Left colon (tissue), 2 donors: ENCODE results near the gene RASSF1. TPM values are rescaled to one million over a fixed set of nuclear protein-coding genes. Genes with fewer than 3 reads are reported as not detected.
A peak's percentile ranks its signal among the peaks of the same experiment; 100 is the strongest.

Experiments
- ATAC-seq: fragments of 200-7000 bp; cut with Tn5 transposase; one replicate; pipeline ENCODE4 v1.9.1; 2020; ENCODE audit warnings: mild to moderate bottlenecking, moderate library complexity
- DNase-seq, 2 donors: peaks; one replicate each; pipeline ENCODE4 v3.0.0-alpha.2; 2020
- intact Hi-C, 2 donors: fragments of 100-400 bp; cut with DNase I in 1 of 2; cut with micrococcal nuclease in 1 of 2; formaldehyde crosslinking; loops; one replicate each; pipeline versions ENCODE4 v1.11.2 to v1.14.0; 2022; cut with DNase I, micrococcal nuclease
- total RNA-seq, 2 donors: library from RNA; stranded (reverse); fragmentation: NEBNext Ultra II Directional; extraction: Animal tissue kit (Norgen Biotek cat#: 25700); gene quantifications; one replicate each; pipeline ENCODE4 v1.2.1, GENCODE V29; 2021
- donor health status: DM: no; HTN: no; CAD: no.
- donor health status: DM: yes; HTN: yes; CAD: no.

The RASSF1 gene
- total RNA-seq, 2 donors from 2014 or later, result 14.5 to 15.0 TPM

GRCh38 chr3:50333744-50334328, 6.8 kb downstream of the RASSF1 start:
- no peak for DNase-seq
- no peak for ATAC-seq
- intact Hi-C loops, result no loop called here

GRCh38 chr3:50331364-50331907, 9.2 kb downstream of the RASSF1 start:
- DNase-seq (no peak), ATAC-seq (no peak)
- intact Hi-C loops, result no loop called here

- DNase-seq (peak in 1 of 2 donors; percentile 24), ATAC-seq (no peak)
- intact Hi-C loops, result no loop called here
Observed at GRCh38 chr3:50330330-50330729, 10.3 kb downstream of the RASSF1 start.

GRCh38 chr3:50327943-50328691, 12.5 kb downstream of the RASSF1 start, which contains the start of gene TUSC2:
TSS of gene TUSC2 (minus strand) at chr3:50328223. CDS start at chr3:50328099, 124 bp downstream.
- DNase-seq (peak; percentile 97 to 99), ATAC-seq (peak; percentile 93)
- intact Hi-C loops, result no loop called here

- no peak for ATAC-seq
- intact Hi-C loops, result no loop called here
- DNase-seq, result no peak
Observed at GRCh38 chr3:50327129-50327528, 13.5 kb downstream of the RASSF1 start.

- intact Hi-C loops, result no loop called here
- DNase-seq (no peak), ATAC-seq (no peak)
Observed at GRCh38 chr3:50326182-50326541, 14.5 kb downstream of the RASSF1 start.

- ATAC-seq, result no peak
- intact Hi-C loops, result no loop called here
- no peak for DNase-seq
Observed at GRCh38 chr3:50325497-50326181, 15.0 kb downstream of the RASSF1 start.

- no peak for ATAC-seq
- intact Hi-C loops, result no loop called here
Observed at GRCh38 chr3:50325113-50325480, 15.5 kb downstream of the RASSF1 start.

GRCh38 chr3:50324351-50325112, 16.1 kb downstream of the RASSF1 start:
- intact Hi-C loops, result no loop called here
- ATAC-seq (no peak), DNase-seq (peak; percentile 39 to 81)

More at GRCh38 chr3:50325113-50325480, 15.5 kb downstream of the RASSF1 start:
- DNase-seq, result no peak

GRCh38 chr3:50323614-50324199, 16.9 kb downstream of the RASSF1 start:
- intact Hi-C loops, result no loop called here
- ATAC-seq (no peak), DNase-seq (peak in 1 of 2 donors; percentile 41)

- ATAC-seq (no peak), DNase-seq (peak in 1 of 2 donors; percentile 48)
- intact Hi-C loops, result no loop called here
Observed at GRCh38 chr3:50323092-50323600, 17.5 kb downstream of the RASSF1 start.

GRCh38 chr3:50322386-50323091, 18.1 kb downstream of the RASSF1 start, which contains the start of gene HYAL2:
TSS of gene HYAL2 (minus strand) at chr3:50322745. CDS start at chr3:50320489, 2,256 bp downstream.
- DNase-seq (peak; percentile 50 to 53), ATAC-seq (no peak)
- intact Hi-C loops, result no loop called here

GRCh38 chr3:50322115-50322385, 18.6 kb downstream of the RASSF1 start:
- DNase-seq, result no peak
- intact Hi-C loops, result no loop called here

GRCh38 chr3:50321336-50322114, 19.1 kb downstream of the RASSF1 start:
- peak; percentile 89 to 93 for DNase-seq
- ATAC-seq, result peak; percentile 71
- intact Hi-C loops, result no loop called here

More at GRCh38 chr3:50322115-50322385, 18.6 kb downstream of the RASSF1 start:
- no peak for ATAC-seq

- peak; percentile 59 for ATAC-seq
- peak; percentile 76 to 88 for DNase-seq
- intact Hi-C loops, result no loop called here
Observed at GRCh38 chr3:50320853-50321335, 19.7 kb downstream of the RASSF1 start.

- intact Hi-C loops, result no loop called here
- peak in 1 of 2 donors; percentile 33 for DNase-seq
Observed at GRCh38 chr3:50319894-50320625, 20.6 kb downstream of the RASSF1 start.

More at GRCh38 chr3:50319894-50320625, 20.6 kb downstream of the RASSF1 start:
- ATAC-seq, result no peak
